Measurements from ENCODE around the gene SLC31A2.
"Not testable (repeated sequence)": the region's sequence is repeated elsewhere in the genome, so short reads cannot be mapped to it uniquely, and the experiment has no call there.

SLC31A2 gene

GRCh38 chr9:113150670-113151611 is at the start of gene SLC31A2:
Gene SLC31A2 (plus strand): TSS chr9:113151007. CDS start chr9:113151075, 68 bp downstream.
- DNase-seq = peak; percentile 24

DNA sequence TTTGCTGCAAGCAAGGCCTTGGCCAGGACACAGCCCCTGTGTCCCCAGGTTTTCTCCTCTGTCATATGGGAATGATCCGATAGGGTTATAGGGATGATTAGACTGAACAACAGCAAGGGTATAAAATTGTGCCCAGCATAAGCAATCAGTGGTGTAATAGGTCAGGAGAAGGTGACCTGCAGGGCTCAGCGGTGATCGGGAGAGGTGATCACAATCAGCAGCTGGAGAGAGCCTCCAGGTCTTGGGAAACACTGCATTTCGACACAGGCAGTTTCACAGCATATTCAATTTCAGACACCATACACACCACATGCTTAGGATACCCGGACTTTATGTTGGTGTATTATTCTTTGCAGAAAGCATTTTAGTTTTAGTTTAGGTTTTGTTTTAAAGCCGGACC is 45.5 kb upstream of the SLC31A2 start:
- not testable (repeated sequence) for DNase-seq

- DNase-seq = not testable (repeated sequence)
Measured at GRCh38 chr9:113111065-113111951, 39.5 kb upstream of the SLC31A2 start.

GRCh38 chr9:113112706-113113510 is 37.9 kb upstream of the SLC31A2 start:
- not testable (repeated sequence) for DNase-seq

GRCh38 chr9:113118829-113119228 is 32.0 kb upstream of the SLC31A2 start:
- DNase-seq = not testable (repeated sequence)

DNA sequence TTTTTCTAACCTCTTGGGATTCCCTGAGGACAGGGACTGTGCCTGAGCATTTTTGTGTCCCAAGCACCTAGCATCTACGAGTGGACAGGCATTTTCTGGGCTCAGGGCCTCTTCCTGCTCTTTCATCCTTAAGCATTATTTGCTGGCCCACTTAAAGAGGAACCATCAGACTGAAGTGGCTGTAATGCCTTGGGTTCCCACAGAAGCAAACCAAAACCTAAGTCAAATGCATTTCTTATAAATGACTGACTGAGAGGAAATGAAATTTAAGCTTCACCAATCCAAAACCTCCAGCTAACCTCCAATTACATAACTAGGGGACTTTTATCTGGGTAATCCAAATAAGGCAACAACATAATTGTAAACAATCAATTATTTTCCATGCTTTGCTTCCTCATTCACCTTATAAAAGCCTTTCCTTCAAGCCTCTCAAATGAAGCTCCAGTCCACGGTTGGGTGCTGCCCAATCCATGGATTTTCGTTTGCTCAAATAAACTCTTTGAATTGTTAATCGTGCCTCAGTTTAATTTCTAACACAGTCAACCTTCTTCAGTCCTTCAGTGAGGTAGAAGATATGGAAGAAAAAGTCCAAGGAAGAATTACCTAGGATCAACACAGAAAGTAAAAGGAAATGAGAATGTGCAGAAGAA is 25.3 kb upstream of the SLC31A2 start:
- no peak for DNase-seq

- no peak for DNase-seq
Measured at GRCh38 chr9:113129466-113129865, 21.3 kb upstream of the SLC31A2 start.

- no peak for DNase-seq
Measured at GRCh38 chr9:113129884-113130283, 20.9 kb upstream of the SLC31A2 start.

DNA sequence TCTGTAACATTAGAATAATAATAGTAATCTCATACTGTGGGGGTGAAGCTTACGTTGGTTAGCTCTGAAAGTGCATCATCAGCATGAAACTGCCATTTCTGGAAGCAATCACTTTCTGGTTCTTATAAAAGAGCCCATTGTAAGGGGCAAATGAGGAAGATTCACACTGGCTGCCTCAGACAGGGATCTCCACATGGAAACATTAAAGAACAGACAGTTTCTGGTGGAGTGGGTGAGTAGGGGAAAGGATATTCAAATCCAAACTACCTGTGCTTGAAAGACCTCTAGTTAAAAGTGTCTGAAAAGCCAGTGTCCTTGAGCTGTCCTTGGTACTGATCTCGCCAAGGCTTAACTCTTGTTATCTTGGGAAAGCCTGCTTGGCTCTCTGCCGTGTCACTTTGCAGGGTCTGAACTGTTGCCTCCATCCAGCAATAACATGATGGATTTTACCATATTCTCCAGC is 19.1 kb upstream of the SLC31A2 start:
- no peak for DNase-seq

GRCh38 chr9:113137196-113138168 is 13.3 kb upstream of the SLC31A2 start:
- no peak for DNase-seq

- no peak for DNase-seq
Measured at GRCh38 chr9:113138760-113139159, 12.0 kb upstream of the SLC31A2 start.

DNA sequence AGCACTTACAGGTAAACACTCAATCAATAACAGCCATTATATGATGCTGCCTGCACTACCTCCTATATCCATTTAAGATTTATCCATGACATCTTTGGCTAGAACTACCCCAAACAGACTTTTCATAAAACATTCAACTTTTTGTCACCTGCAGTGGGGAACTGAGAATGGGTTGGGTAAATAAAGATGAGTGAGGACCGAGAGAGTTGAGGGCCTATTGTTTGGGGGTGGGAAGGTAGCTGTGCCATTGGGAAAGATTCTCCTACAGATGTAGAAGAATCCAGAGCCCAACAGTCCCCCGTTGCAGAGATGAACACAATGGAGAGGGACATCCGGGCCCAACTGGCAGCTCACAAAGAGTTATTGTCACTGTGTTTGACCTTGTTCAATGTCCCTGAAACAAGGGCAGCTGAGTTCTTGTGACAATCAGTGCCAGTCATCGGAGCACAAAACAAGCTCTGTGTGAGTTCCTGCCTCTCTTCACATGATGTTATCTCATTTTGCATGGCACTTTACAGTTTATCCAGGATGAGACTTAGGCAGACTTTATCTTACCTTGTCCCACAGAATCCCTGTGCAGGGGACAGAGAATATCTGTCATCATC is 11.5 kb upstream of the SLC31A2 start:
- no peak for DNase-seq

- DNase-seq = no peak
Measured at GRCh38 chr9:113139953-113140352, 10.9 kb upstream of the SLC31A2 start.

GRCh38 chr9:113140896-113141295 is 9.9 kb upstream of the SLC31A2 start:
- DNase-seq = not testable (repeated sequence)

DNA sequence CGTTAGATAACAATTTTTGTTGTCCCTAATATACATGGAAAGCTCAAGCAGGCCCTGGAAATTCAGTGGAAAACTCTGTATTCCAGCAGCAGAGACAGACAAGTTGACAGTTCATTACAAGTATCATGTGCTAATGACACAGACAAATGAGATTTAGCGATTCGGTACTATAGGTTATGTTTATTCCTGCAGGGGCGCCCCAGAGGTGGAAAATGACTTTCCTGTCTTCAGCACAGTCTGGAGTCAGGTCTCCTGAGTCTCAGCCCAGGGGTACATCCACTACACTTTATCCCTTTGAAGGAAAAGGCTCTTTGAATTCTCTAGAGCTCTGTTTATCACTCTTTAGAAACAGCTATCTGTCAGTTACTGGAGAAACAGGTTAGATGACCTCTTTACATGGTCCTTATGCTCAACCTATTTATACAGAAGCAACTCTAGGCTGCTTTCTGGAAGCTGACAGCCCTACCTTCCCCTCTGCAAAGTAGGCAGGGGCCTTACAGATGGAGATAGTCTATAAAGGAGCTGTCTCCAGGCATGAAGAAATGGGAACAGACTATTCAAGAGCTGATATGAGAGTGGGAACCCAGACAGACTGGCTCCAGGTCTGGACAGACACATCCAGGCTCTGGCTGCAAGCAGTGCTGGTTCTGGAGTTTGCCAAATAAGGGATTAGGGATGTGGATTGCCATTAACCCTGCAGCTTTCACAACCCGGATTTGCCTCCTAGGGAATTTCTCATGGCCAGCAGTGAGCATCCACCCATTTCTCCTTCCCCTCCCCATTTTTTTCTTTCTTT is 7.2 kb upstream of the SLC31A2 start:
- no peak for DNase-seq

DNA sequence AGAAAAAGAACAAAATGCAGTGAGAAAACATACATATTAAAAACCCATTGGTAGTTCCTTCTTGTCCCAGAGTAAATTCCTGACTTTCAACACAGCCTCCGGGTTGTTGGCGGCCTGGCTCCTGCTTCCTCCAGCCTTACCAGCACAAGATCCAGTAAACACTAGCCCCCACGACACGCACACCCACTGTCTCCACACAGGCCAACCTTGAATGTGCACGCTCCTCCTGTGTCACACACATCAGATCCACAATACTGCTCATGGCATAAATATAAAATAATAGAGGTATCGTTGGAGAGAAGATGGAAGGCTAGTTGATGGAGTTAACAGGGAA is 2.5 kb upstream of the SLC31A2 start:
- no peak for DNase-seq

GRCh38 chr9:113148781-113149510 is 1.9 kb upstream of the SLC31A2 start:
- DNase-seq = no peak

DNA sequence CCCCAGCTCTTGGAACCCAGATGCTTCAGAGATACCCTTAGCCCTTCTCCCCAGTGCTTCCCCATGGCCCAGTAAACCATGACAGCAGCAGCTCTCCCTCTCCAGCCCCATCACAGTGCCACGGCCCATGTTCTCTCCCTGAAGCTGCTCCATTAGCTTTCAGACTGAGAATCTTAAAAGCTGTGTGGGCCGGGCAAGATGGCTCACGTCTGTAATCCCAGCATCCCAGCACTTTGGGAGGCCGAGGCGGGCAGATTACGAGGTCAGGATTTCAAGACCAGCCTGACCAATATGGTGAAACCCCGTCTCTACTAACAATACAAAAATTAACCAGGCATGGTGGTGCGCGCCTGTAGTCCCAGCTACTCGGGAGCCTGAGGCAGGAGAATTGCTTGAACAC is 1.2 kb upstream of the SLC31A2 start:
- not testable (repeated sequence) for DNase-seq

All from cortex of kidney (tissue), 1 donor.